WTC11 (cell line): ENCODE measurements around the gene CNTN5.

ENCODE experiments used
- CREM ChIP-seq: sonication (generic); formaldehyde crosslinking; IDR thresholded peaks from 2 replicates; pipeline ENCODE4 v1.8.1; 2022; ENCODE audit warnings: mild to moderate bottlenecking, missing genetic modification reagents, moderate library complexity
- CTCF ChIP-seq: fragments of 200-600 bp; IDR thresholded peaks from 2 replicates; pipeline ENCODE4 v1.8.0; 2022; ENCODE audit warnings: antibody characterized with exemption
- FOXJ3 ChIP-seq: sonication (generic); formaldehyde crosslinking; IDR thresholded peaks from 2 replicates; pipeline ENCODE4 v1.9.0; 2021; ENCODE audit warnings: missing genetic modification reagents, mild to moderate bottlenecking, borderline replicate concordance
- IRF1 ChIP-seq: sonication (generic); formaldehyde crosslinking; IDR thresholded peaks from 2 replicates; pipeline ENCODE4 v1.8.0; 2023; ENCODE audit warnings: missing genetic modification reagents
- JUN ChIP-seq: sonication (generic); formaldehyde crosslinking; IDR thresholded peaks from 2 replicates; pipeline ENCODE4 v1.8.0; 2023; ENCODE audit warnings: mild to moderate bottlenecking, missing genetic modification reagents
- NFE2L1 ChIP-seq: sonication (generic); formaldehyde crosslinking; IDR thresholded peaks from 2 replicates; pipeline ENCODE4 v1.8.1; 2023; ENCODE audit warnings: missing genetic modification reagents
- NR3C1 ChIP-seq: sonication (generic); formaldehyde crosslinking; conservative IDR thresholded peaks from 2 replicates; pipeline ENCODE4 v1.8.1; 2023; ENCODE audit warnings: low read depth, mild to moderate bottlenecking, missing genetic modification reagents
- SP1 ChIP-seq: sonication (generic); formaldehyde crosslinking; conservative IDR thresholded peaks from 2 replicates; pipeline ENCODE4 v1.8.1; 2022; ENCODE audit warnings: missing genetic modification reagents
- ZBTB21 ChIP-seq: sonication (generic); formaldehyde crosslinking; IDR thresholded peaks from 2 replicates; pipeline ENCODE4 v1.8.1; 2023; ENCODE audit warnings: mild to moderate bottlenecking, missing genetic modification reagents, borderline replicate concordance
- ZNF121 ChIP-seq: sonication (generic); formaldehyde crosslinking; IDR thresholded peaks from 2 replicates; pipeline ENCODE4 v1.8.0; 2023; ENCODE audit warnings: missing genetic modification reagents
- TF ChIP-seq, protein P1 (sequence below): sonication (generic); formaldehyde crosslinking; IDR thresholded peaks from 2 replicates; pipeline ENCODE4 v1.8.1; 2023; ENCODE audit warnings: mild to moderate bottlenecking, missing genetic modification reagents
- TF ChIP-seq, protein P2 (sequence below): sonication (generic); formaldehyde crosslinking; IDR thresholded peaks from 2 replicates; pipeline ENCODE4 v1.8.0; 2022; ENCODE audit warnings: mild to moderate bottlenecking, missing genetic modification reagents

DNA sequence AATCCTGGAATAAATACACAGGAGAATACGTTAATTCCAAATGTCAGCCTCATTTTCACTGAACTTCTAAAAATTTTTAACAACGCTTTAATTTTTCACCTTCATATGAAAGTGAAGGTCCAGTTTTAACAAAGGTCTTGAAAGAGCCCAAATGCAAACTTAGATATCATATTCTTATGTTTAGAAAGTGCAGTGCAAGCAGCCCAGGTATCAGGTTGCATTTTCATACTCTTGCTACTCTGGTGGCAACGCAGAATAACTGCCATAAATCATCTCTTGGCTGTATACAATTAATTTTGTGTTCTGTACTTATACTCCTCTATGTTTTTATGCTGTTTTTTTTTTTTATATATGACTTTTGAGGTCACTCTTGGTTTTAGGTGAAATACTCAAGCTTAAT lies 1169.6 kb downstream of the CNTN5 start:
- TF ChIP-seq NFE2L1 (CRISPR knock-in tag) (no peak), FOXJ3 (CRISPR knock-in tag) (no peak), JUN (CRISPR knock-in tag) (no peak), CTCF (no peak), ZNF121 (CRISPR knock-in tag) (no peak), SP1 (CRISPR knock-in tag) (no peak), CREM (CRISPR knock-in tag) (no peak), NR3C1 (CRISPR knock-in tag) (no peak), IRF1 (CRISPR knock-in tag) (no peak), ZBTB21 (no peak)
- TF ChIP-seq, protein P1, sequence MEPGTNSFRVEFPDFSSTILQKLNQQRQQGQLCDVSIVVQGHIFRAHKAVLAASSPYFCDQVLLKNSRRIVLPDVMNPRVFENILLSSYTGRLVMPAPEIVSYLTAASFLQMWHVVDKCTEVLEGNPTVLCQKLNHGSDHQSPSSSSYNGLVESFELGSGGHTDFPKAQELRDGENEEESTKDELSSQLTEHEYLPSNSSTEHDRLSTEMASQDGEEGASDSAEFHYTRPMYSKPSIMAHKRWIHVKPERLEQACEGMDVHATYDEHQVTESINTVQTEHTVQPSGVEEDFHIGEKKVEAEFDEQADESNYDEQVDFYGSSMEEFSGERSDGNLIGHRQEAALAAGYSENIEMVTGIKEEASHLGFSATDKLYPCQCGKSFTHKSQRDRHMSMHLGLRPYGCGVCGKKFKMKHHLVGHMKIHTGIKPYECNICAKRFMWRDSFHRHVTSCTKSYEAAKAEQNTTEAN (CRISPR knock-in tag): no peak
- TF ChIP-seq, protein P2, sequence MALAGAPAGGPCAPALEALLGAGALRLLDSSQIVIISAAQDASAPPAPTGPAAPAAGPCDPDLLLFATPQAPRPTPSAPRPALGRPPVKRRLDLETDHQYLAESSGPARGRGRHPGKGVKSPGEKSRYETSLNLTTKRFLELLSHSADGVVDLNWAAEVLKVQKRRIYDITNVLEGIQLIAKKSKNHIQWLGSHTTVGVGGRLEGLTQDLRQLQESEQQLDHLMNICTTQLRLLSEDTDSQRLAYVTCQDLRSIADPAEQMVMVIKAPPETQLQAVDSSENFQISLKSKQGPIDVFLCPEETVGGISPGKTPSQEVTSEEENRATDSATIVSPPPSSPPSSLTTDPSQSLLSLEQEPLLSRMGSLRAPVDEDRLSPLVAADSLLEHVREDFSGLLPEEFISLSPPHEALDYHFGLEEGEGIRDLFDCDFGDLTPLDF (CRISPR knock-in tag): no peak
